NCI-H128 (cell line): Measurements from ENCODE around the gene ULK1.

Experiments
- DNase-seq: peaks from one replicate; lab custom pipeline; 2025; ENCODE audit not compliant: unreplicated experiment; lab: John Stamatoyannopoulos, UW

ULK1 gene

GRCh38 chr12:131894313-131894860 lies at the start of gene ULK1:
ULK1 (plus strand) TSS chr12:131894622; CDS start chr12:131895002, 380 bp downstream.
- peak; percentile 75 for DNase-seq

DNA sequence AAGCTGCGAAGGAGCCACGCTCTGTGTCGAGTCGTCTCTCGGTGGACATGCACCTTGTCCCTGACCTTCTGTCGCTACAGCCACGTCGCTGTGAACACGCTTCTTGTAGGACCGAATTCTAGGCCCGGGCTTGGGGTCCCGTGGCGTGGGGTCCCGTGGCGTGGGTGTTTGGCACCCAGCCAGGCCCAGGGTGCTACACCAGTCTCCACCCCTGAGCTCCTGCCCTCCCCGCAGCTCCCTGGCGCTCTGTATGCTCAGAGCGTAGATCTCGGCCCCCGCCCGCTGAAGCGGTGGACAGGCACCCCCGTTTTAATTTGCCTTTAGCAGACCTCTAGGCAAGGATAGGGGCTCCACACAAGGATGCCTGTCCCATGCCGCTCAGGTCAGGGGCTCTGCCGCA lies 49.8 kb upstream of the ULK1 start:
- no peak for DNase-seq

GRCh38 chr12:131845121-131845520 lies 49.3 kb upstream of the ULK1 start:
- DNase-seq = no peak

GRCh38 chr12:131847456-131847855 lies 47.0 kb upstream of the ULK1 start:
- DNase-seq = no peak

DNA sequence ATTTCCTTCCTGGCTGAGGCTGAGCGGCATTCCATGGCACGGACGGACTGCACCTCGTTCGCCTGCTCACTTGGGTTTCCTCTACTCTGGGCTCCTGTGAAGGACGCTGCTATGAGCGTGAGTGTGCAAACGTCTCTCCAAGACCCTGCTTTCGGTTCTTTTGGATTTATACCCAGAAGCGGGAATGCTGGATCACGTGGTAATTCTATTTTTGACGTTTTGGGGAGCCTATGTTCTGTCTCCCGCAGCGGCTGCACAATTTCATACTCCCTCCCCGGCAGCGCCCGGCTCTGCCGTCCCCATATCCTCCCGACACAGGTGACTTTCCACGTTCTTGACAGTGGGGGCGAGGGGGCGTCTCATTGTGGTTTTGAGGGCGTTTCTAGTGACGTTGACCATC lies 45.7 kb upstream of the ULK1 start:
- no peak for DNase-seq

- DNase-seq = no peak
Measured at GRCh38 chr12:131849700-131850553, 44.5 kb upstream of the ULK1 start.

- no peak for DNase-seq
Measured at GRCh38 chr12:131850856-131851559, 43.4 kb upstream of the ULK1 start.

- DNase-seq = no peak
Measured at GRCh38 chr12:131851741-131852550, 42.5 kb upstream of the ULK1 start.

- no peak for DNase-seq
Measured at GRCh38 chr12:131852551-131853299, 41.7 kb upstream of the ULK1 start.

DNA sequence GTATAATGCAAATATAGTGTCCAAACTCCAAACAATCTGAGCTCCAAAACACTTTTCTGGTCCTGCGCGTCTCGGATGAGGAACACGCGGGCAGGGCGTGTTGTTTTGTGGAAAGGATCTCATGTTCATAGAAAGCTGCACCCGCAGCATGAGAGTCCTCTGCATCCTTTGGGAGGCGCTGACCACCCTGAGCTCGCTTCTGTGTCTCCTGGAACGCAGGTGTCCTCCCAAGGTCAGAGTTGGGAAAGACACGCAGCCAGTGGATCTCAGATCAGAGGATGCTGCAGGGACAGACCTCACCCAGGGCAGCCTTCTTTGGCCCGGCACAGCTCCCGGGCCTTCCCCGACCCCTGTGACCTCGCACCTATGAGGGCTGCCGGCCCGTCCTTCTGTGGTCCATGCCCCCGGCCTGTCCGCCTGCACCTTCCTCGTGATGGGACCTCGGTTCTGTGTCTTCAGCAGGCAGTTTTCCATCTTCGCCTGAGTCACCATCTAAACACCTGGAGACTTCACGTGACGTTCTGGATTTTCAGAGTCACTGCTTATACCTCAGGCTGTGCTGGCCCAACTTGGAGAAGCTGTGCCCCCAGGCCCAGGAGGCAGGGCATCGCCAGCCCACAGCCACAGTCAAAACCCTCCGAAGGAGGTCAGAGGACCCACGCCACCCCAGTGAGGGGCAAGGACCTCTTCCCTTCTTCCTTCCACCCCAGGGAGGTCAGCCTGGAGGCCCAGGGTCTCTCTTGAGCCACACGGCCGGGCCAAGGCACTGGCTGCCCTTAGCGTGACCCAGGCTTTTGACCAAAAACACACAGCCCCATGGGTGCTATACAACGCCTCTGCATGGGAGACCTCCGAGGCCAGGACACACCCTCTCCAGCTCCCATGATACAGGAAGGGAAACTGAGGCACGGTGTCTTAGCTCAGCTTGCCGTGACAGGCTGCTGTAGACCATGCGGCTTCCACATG lies 40.3 kb upstream of the ULK1 start:
- DNase-seq = no peak

- no peak for DNase-seq
Measured at GRCh38 chr12:131854861-131855476, 39.5 kb upstream of the ULK1 start.

DNA sequence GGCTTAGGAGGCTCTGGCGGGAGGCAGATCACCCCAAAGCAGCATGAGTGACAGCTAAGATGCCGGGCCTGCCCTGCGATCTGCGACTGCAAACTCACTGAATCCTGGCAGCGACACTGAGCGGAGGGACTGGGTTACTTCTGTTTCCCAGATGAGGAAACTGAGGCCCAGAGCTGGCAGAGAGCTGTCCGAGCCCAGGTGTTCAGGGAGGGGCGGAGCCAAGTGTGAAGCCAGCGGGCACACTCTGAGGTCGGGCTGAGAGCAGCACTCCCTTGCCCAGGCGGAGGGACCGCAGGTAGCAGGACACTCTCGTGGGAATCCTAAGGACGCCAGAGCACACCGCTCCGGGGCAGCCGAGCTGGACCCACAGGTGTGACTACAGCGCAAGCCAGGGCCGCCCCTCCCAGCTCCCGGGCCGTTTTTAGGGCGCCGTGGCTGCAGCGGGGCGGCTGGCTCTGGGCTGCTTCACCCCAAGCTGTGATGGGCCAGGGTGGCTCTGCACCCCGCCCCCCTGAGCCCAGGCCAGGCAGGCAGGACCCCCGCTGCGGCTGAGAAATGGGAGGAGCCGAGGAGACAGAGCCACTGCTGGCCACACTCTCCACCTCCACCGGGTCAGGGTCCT lies 38.8 kb upstream of the ULK1 start:
- no peak for DNase-seq

DNA sequence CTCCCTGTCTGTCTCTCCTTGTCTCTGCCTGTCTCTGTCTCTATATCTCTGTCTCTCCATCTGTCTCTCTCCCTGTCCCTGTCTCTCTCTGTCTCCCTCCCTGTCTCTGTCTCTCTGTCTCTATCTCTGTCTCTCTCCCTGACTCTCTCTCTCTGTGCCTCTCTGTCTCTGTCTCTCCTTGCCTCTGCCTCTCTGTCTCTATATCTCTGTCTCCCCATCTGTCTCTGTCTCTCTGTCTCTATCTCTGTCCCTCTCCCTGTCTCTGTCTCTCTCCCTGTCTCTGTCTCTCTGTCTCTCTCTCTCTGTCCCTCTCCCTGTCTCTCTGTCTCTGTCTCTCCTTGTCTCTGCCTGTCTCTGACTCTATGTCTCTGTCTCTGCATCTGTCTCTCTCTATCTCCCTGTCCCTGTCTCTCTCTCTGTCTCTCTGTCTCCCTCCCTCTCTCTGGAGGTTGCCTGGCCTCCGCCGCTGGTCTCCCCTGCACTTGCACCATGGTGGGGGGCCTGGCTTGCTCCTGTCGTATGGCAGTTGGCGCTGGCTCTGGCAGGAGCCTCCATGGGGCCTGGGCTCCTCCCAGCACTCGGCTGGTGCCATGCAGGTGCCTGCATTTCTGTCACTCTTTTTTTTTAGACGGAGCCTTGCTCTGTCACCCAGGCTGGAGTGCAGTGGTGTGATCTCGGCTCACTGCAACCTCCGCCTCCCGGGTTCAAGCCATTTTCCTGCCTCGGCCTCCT lies 37.9 kb upstream of the ULK1 start:
- DNase-seq = no peak

- no peak for DNase-seq
Measured at GRCh38 chr12:131857908-131858850, 36.2 kb upstream of the ULK1 start.

DNA sequence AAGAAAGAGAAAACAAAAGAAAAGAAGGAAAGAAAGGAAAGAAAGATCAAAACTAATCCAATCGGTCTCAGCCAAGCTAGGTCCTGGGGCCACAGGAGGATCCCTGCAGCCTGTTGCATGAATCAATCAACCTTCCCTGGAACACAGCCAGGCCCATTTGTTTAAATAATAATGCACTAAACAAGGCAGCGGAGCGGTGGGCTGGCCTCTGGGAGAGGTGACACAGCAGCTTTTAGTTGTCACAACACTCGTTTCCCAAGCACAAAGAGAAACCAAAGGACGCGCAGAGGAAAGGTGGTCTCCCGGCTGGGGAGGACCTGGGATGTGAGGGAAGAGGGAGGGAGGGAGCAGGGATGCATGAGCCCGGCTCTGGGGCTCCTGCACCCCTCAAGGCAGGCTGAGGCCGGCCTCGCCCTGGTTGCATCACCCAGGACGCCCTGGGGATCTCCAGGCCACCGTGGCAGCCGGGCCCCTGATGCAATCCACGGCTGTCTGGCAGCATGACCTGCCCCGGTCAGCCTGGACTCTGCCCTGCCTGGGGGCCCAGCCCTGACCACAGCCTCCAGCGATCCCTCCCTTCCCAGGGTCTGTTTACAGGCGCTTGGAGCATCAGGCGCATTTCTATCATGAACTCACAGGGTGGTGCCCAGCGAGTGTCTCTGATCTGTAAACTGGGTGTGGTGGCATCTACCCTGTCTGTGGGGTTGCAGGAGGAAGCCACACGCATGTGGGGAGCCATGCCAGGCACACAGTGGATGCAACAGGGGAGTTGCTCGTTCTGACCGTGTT lies 33.8 kb upstream of the ULK1 start:
- DNase-seq = no peak
